ENCODE data around the gene SLCO4C1.

SLCO4C1 gene

DNA sequence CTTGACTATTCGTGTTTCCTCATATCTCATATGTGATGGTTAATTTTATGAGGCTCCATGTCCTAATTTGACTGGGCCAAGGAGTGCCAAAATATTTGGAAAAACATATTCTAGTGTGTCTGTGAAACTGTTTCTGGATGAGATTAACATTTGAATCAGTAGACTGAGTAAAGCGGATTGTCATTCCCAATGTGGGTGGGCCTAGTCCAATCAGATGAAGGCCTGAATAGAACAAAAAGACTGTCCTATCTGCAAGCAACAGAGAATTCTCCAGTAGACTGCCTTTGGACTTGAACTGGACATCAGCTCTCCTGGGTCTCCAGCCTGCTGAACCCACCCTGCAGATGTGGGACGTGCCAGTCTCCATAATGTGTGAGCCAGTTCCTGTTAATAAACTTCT, 13.5 kb upstream of the SLCO4C1 start:
- TF ChIP-seq, protein P1, sequence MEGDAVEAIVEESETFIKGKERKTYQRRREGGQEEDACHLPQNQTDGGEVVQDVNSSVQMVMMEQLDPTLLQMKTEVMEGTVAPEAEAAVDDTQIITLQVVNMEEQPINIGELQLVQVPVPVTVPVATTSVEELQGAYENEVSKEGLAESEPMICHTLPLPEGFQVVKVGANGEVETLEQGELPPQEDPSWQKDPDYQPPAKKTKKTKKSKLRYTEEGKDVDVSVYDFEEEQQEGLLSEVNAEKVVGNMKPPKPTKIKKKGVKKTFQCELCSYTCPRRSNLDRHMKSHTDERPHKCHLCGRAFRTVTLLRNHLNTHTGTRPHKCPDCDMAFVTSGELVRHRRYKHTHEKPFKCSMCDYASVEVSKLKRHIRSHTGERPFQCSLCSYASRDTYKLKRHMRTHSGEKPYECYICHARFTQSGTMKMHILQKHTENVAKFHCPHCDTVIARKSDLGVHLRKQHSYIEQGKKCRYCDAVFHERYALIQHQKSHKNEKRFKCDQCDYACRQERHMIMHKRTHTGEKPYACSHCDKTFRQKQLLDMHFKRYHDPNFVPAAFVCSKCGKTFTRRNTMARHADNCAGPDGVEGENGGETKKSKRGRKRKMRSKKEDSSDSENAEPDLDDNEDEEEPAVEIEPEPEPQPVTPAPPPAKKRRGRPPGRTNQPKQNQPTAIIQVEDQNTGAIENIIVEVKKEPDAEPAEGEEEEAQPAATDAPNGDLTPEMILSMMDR (IDR thresholded peaks at IDR 0.05; ENCODE audit: low read depth, low read length): no peak
- DNase-seq (ENCODE audit: extremely low read depth, low read depth): no peak

DNA sequence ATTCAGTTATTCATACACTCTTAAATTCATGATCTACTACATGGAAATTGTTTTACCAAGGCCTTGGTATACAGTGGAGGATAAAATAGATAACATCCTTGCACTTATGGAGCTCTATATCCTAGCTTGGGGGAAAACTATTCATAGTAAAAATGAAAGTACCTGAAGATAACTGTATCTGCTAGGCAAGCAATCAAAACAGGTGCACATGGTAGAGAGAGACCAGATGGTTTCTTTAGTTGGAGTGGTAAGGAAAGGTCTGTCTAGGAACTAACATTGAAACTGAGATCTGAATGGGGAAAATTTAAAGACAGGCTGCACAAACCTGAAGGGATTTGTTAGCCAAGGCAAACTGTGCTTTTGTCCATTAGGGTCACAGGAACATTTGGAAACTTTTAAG, 11.1 kb upstream of the SLCO4C1 start:
- TF ChIP-seq, protein P1 (IDR thresholded peaks at IDR 0.05; ENCODE audit: low read depth, low read length): no peak
- DNase-seq (ENCODE audit: extremely low read depth, low read depth): no peak

DNA sequence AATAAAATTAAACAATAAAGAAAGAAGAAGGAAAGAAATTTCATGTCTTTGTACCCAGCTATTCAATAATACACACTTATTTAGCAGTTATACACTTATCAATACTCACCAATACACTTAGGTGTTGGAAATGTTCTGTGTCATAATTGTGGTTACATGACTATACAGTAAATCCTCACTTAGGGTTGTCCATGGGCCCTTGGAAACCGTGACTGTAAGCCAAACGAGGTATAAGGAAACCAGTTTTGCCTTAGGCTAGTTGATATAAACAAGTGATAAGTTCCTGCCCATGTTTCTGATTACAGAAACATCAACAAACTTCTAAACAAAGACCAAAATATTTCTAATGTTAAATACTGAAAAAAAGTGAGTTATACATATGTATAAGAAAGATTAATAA, 10.0 kb upstream of the SLCO4C1 start:
- TF ChIP-seq, protein P1 (IDR thresholded peaks at IDR 0.05; ENCODE audit: low read depth, low read length): no peak
- DNase-seq (ENCODE audit: extremely low read depth, low read depth): no peak

DNA sequence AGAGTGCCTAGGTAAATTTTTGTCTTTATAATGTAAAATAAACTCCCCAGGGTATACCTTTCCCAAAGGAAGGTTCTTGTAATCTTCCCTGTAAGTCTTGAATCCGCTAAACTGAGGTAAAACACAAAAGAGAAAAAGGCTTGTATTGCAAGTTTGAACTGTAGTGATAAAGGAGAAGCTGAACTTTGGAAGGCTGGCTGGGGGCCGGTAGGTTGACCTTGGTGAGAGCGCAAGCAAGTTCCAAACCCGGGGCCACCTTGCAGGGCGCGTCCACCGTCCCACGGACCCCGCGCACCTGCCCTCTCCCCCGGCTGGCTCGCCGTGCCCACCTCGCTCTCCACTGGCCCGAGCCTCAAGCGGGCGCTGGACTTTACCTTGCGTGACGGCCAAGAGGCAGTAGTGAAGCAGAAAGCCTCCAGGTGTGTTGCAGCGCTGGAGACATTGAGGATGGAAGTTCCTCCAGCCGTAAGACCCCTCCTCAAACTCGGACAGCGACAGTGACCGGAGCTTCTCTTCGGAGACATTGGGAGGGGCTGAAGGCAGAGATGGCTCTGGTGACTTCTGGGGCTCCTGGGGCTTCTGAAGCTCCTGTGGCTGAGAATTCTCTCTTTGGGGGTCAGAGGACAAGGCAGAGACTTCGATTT, 428 bp downstream of the SLCO4C1 start:
- TF ChIP-seq, protein P1 (IDR thresholded peaks at IDR 0.05; ENCODE audit: low read depth, low read length): no peak

DNA sequence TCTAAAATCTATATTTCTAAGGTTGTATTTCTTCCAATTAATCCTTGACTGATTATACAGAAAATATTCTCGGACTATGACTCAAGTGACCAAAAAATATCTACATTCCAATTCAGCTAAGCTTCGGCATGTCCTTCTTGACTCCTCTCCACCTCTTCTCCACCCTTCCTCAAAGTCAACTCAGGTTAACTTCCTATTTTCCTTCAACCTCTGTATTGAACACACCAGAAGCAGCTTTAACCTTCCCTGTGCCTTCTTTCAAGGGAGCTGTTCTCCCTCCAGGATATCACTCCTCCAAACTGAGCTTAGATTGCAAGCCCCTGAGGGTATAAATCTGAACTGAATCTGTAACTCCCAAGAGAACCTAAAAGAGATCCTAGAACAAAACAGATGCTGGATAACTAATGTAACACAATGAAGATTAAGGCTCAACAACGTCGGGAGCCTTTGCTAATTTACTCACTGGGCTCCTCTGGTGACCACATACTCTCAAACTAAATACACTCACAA, 1.1 kb downstream of the SLCO4C1 start:
- TF ChIP-seq, protein P1 (IDR thresholded peaks at IDR 0.05; ENCODE audit: low read depth, low read length): no peak

More for the DNA sequence above, 428 bp downstream of the SLCO4C1 start:
- DNase-seq (ENCODE audit: extremely low read depth, low read depth): no peak

DNA sequence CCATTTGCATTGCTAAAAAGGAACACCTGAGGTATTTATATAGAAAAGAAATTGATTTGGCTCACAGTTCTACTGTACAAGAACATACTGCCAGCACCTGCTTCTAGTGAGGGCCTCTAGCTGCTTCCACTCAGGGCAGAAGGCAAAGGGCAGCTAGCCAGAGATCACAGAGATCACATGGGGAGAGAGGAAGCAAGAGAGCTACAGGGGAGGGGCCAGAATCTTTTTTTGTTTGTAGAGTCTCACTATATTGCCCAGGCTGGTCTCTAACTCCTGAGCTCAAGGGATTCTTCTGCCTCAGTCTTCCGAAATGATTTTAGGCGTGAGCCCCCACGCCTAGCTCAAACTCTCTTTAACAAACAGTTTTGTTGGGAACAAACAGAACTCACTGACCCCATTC, 6.1 kb downstream of the SLCO4C1 start:
- no peak for DNase-seq (ENCODE audit: extremely low read depth, low read depth)

More for the DNA sequence above, 1.1 kb downstream of the SLCO4C1 start:
- no peak for DNase-seq (ENCODE audit: extremely low read depth, low read depth)

DNA sequence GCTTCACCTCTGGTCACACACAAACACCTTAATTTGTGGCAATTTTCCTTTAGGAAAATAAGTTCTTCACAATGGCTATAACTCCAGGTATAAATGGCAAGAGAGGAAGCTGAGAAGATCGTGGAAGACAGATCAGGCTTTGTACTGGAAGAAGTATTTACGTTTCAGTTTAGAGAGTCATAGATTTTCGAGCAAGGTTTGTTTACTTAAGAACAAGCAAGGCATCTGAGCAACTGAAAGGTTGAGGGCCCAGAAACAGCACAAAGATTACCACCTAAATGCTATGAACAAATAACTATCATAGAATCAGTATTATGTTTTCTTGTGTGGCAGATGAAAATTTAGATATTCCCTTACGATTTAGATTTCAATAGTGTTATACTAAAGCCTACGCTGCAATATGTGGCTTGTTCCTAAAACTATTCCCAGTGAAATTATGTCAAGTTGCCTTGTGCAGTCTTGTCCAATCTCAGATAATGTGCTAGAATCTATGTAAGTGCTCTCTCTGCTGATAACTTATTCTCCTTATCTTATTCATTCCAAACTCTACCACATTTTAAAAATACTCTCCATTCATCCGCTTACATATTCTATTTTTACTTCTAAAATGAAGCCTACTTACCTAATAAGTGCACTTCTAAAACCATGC, 6.7 kb downstream of the SLCO4C1 start:
- no peak for DNase-seq (ENCODE audit: extremely low read depth, low read depth)
- TF ChIP-seq, protein P1 (IDR thresholded peaks at IDR 0.05; ENCODE audit: low read depth, low read length): no peak

More for the DNA sequence above, 6.1 kb downstream of the SLCO4C1 start:
- TF ChIP-seq, protein P1 (IDR thresholded peaks at IDR 0.05; ENCODE audit: low read depth, low read length): no peak
